Endometrial microvascular endothelial cells (primary cell): ENCODE measurements around the gene DGAT2L6. TPM values are rescaled to one million over a fixed set of nuclear protein-coding genes. Genes with fewer than 3 reads are reported as not detected.

Experiments
- total RNA-seq: library from RNA; depleted of rRNA; stranded (reverse); fragments of >200 nt; gene quantifications from one replicate; pipeline ENCODE4 v1.2.3, GENCODE V29; 2015; ENCODE audit errors: inconsistent ontology term

DGAT2L6 gene
- total RNA-seq, 1 donor from 2014 or later: not detected

Other genes starting within 250 kb of the DGAT2L6 start
- gene AWAT2, start 127.5 kb upstream of the DGAT2L6 start, total RNA-seq: not detected
- not detected for gene OTUD6A, start 115.0 kb upstream of the DGAT2L6 start, total RNA-seq
- gene IGBP1, start 44.0 kb upstream of the DGAT2L6 start, total RNA-seq: 50.3 TPM
- not detected for gene AWAT1, start 57.2 kb downstream of the DGAT2L6 start, total RNA-seq
- gene P2RY4, start 82.7 kb downstream of the DGAT2L6 start, total RNA-seq: not detected
- not detected for gene ARR3, start 90.9 kb downstream of the DGAT2L6 start, total RNA-seq
- gene RAB41, start 104.7 kb downstream of the DGAT2L6 start, total RNA-seq: not detected
- gene PDZD11, start 112.4 kb downstream of the DGAT2L6 start, total RNA-seq: 69.4 TPM
- 24.3 TPM for gene KIF4A, start 112.6 kb downstream of the DGAT2L6 start, total RNA-seq
- gene GDPD2, start 245.8 kb downstream of the DGAT2L6 start, total RNA-seq: not detected